Neural progenitor cell (in vitro differentiated cells): ENCODE results near the gene C16orf82. TPM values are rescaled to one million over a fixed set of nuclear protein-coding genes. Genes with fewer than 3 reads are reported as not detected.
"Not testable (repeated sequence)": the region's sequence is repeated elsewhere in the genome, so short reads cannot be mapped to it uniquely, and the experiment has no call there.

Experiments
- DNase-seq: peaks from one replicate; pipeline ENCODE4 v3.0.0-alpha.2; 2016; ENCODE audit warnings: low spot score
- H2AFZ ChIP-seq: fragments of 200-600 bp; sonication (generic); replicated peaks from 2 replicates; pipeline ENCODE4 v1.6.1; 2016; ENCODE audit warnings: antibody characterized with exemption
- H3F3A ChIP-seq: fragments of 200-600 bp; sonication (generic); 2 replicates; pipeline ENCODE4 v1.6.1; 2016; ENCODE audit warnings: antibody characterized with exemption, low read depth
- H3K27ac ChIP-seq: fragments of 200-600 bp; sonication (generic); 2 replicates; pipeline ENCODE4 v1.5.1; 2016; ENCODE audit warnings: mild to moderate bottlenecking
- H3K27me3 ChIP-seq: fragments of 200-600 bp; sonication (generic); 2 replicates; pipeline ENCODE4 v1.6.1; 2016; ENCODE audit warnings: mild to moderate bottlenecking, moderate library complexity
- H3K36me3 ChIP-seq: fragments of 200-600 bp; sonication (generic); 2 replicates; pipeline ENCODE4 v1.5.1; 2016
- H3K4me1 ChIP-seq: fragments of 200-600 bp; sonication (generic); 2 replicates; pipeline ENCODE4 v1.6.1; 2016; ENCODE audit warnings: mixed run types
- H3K4me2 ChIP-seq: fragments of 200-600 bp; sonication (generic); 2 replicates; pipeline ENCODE4 v1.6.1; 2016
- H3K4me3 ChIP-seq: fragments of 200-600 bp; sonication (generic); 2 replicates; pipeline ENCODE4 v1.5.1; 2016
- H3K79me2 ChIP-seq: fragments of 200-600 bp; sonication (generic); 2 replicates; pipeline ENCODE4 v1.6.1; 2016; ENCODE audit warnings: low read depth
- H3K9ac ChIP-seq: fragments of 200-600 bp; sonication (generic); 2 replicates; pipeline ENCODE4 v1.6.1; 2016
- H3K9me3 ChIP-seq: fragments of 200-600 bp; sonication (generic); 2 replicates; pipeline ENCODE4 v1.5.1; 2016; ENCODE audit warnings: low read depth
- H4K20me1 ChIP-seq: fragments of 200-600 bp; sonication (generic); 2 replicates; pipeline ENCODE4 v1.6.1; 2016; ENCODE audit warnings: low read depth
- H3K27ac Mint-ChIP-seq: 3 replicates; pipeline ENCODE4 v1.8.0; 2021; ENCODE audit warnings: mixed read lengths
- H3K27me3 Mint-ChIP-seq: 2 replicates; pipeline ENCODE4 v1.8.0; 2022; ENCODE audit warnings: low read depth, mild to moderate bottlenecking, inconsistent platforms, moderate library complexity, mixed read lengths; ENCODE audit not compliant: insufficient read depth
- H3K36me3 Mint-ChIP-seq: 3 replicates; pipeline ENCODE4 v1.8.0; 2021; ENCODE audit warnings: mixed read lengths
- H3K4me1 Mint-ChIP-seq: 3 replicates; pipeline ENCODE4 v1.8.0; 2021; ENCODE audit warnings: mixed read lengths
- H3K4me3 Mint-ChIP-seq: 3 replicates; pipeline ENCODE4 v1.8.0; 2021; ENCODE audit warnings: mild to moderate bottlenecking, moderate library complexity, mixed read lengths
- H3K9me3 Mint-ChIP-seq: 3 replicates; pipeline ENCODE4 v1.8.0; 2020; ENCODE audit warnings: mixed read lengths
- EZH2 ChIP-seq: fragments of 200-600 bp; sonication (generic); IDR thresholded peaks from 2 replicates; pipeline ENCODE4 v1.6.1; 2017; ENCODE audit warnings: antibody characterized with exemption, mild to moderate bottlenecking, moderate library complexity
- EZH2phosphoT487 ChIP-seq: fragments of 200-600 bp; sonication (generic); IDR thresholded peaks from 2 replicates; pipeline ENCODE4 v1.6.1; 2017; ENCODE audit warnings: antibody characterized with exemption
- total RNA-seq: library from RNA; depleted of rRNA; stranded (reverse); fragments of >200 nt; gene quantifications from 2 replicates; pipeline ENCODE4 v1.2.3, GENCODE V29; 2015; ENCODE audit warnings: low replicate concordance
- TF ChIP-seq, protein P1 (sequence below): fragments of 200-600 bp; sonication (generic); IDR thresholded peaks from 2 replicates; pipeline ENCODE4 v1.5.1; 2017; ENCODE audit warnings: antibody characterized with exemption, mild to moderate bottlenecking

The C16orf82 gene
- total RNA-seq, 1 donor from 2014 or later: 0.13 TPM

DNA sequence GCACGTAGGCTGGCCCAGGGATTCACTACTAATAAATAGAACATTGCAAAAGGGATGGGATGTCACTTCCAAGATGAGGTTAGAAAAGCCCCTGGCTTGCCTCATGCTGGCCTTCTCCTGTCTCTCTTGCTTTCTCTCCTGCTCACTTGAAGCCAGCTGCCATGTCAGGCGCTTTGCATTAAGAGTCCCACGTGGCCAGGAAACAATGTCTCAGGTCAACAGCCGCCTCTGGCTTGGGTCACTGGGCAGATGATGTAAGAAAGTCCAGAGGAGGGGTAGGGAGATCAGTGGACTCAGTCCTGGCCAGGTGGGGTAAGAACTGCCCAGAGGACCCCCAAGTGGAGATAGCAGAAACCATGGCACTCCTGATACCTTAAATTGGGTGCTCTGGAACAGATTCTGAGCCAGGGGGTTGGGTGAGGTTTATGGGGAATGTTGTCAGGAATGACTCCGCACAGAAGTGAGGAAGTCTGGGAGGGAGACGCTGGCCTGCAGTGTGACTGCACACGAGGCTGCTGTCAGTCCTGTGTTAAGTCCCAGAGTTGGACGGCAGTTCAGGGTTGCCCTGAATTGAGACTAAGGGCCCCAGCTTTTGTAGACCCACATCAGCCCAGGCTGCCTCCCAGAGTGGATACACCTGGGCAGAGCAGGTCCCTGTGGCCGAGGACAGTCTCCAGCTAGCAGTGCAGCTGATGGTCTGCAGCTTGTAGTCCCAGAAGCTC lies 17.7 kb downstream of the C16orf82 start:
- H4K20me1 ChIP-seq: no peaks in the 10 kb centered on the region
- H3K4me3 Mint-ChIP-seq: no peak overlapping the region
- no peaks in the 10 kb centered on the region for H3K27me3 ChIP-seq
- no peak overlapping the region for H3K9ac ChIP-seq
- peaks cover 31% of the 10 kb centered on the region for H3K4me1 Mint-ChIP-seq
- peak overlapping the region; percentile 46 for H3K27ac Mint-ChIP-seq
- no peak overlapping the region for H3K27ac ChIP-seq
- DNase-seq: no peak
- H3K9me3 ChIP-seq: no peaks in the 10 kb centered on the region
- H2AFZ ChIP-seq: peak overlapping the region; percentile 80
- peaks cover 10% of the 10 kb centered on the region for H3K27me3 Mint-ChIP-seq
- H3K4me2 ChIP-seq: peak overlapping the region; percentile 62
- H3K36me3 ChIP-seq: no peaks in the 10 kb centered on the region
- no peaks in the 10 kb centered on the region for H3F3A ChIP-seq
- H3K4me3 ChIP-seq: no peak overlapping the region
- H3K9me3 Mint-ChIP-seq: no peaks in the 10 kb centered on the region
- H3K4me1 ChIP-seq: peaks cover 16% of the 10 kb centered on the region
- no peaks in the 10 kb centered on the region for H3K36me3 Mint-ChIP-seq
- no peak for TF ChIP-seq EZH2phosphoT487
- TF ChIP-seq, protein P1, sequence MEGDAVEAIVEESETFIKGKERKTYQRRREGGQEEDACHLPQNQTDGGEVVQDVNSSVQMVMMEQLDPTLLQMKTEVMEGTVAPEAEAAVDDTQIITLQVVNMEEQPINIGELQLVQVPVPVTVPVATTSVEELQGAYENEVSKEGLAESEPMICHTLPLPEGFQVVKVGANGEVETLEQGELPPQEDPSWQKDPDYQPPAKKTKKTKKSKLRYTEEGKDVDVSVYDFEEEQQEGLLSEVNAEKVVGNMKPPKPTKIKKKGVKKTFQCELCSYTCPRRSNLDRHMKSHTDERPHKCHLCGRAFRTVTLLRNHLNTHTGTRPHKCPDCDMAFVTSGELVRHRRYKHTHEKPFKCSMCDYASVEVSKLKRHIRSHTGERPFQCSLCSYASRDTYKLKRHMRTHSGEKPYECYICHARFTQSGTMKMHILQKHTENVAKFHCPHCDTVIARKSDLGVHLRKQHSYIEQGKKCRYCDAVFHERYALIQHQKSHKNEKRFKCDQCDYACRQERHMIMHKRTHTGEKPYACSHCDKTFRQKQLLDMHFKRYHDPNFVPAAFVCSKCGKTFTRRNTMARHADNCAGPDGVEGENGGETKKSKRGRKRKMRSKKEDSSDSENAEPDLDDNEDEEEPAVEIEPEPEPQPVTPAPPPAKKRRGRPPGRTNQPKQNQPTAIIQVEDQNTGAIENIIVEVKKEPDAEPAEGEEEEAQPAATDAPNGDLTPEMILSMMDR: no peak
- TF ChIP-seq EZH2: no peak
- no peaks in the 10 kb centered on the region for H3K79me2 ChIP-seq

DNA sequence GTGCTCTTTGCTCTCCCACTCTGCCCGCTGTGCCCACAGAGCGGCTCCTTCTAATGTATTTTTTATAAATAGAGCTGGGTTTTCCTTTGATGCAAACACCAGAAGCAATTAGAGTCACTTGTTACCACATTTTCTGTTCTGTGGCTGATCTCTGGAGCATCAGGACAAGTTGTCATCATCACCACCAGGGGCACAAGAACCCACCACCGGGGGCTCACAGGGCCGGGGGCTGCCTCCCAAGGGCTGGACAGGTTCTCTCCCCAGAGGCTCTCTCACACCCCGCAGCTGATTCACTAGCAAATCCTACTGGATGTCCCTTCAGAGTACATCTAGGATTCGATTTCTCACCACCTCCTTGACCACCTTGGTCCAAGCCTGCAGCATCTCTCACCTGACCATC lies 18.5 kb downstream of the C16orf82 start:
- H3K4me1 ChIP-seq: peaks cover 16% of the 10 kb centered on the region
- no peak overlapping the region for H3K4me3 ChIP-seq
- H3K79me2 ChIP-seq: no peaks in the 10 kb centered on the region
- Mint-ChIP-seq H3K27me3 (peaks cover 12% of the 10 kb centered on the region), H3K9me3 (no peaks in the 10 kb centered on the region), H3K36me3 (no peaks in the 10 kb centered on the region), H3K27ac (no peak overlapping the region), H3K4me3 (no peak overlapping the region), H3K4me1 (peaks cover 31% of the 10 kb centered on the region)
- TF ChIP-seq, protein P1: peak; percentile 33
- no peak for TF ChIP-seq EZH2phosphoT487
- no peaks in the 10 kb centered on the region for H3K9me3 ChIP-seq
- peak; percentile 36 for DNase-seq
- no peak overlapping the region for H3K4me2 ChIP-seq
- H4K20me1 ChIP-seq: no peaks in the 10 kb centered on the region
- H3K9ac ChIP-seq: no peak overlapping the region
- H3F3A ChIP-seq: no peaks in the 10 kb centered on the region
- H3K36me3 ChIP-seq: no peaks in the 10 kb centered on the region
- no peak overlapping the region for H3K27ac ChIP-seq
- no peaks in the 10 kb centered on the region for H3K27me3 ChIP-seq
- H2AFZ ChIP-seq: peak overlapping the region; percentile 80

DNA sequence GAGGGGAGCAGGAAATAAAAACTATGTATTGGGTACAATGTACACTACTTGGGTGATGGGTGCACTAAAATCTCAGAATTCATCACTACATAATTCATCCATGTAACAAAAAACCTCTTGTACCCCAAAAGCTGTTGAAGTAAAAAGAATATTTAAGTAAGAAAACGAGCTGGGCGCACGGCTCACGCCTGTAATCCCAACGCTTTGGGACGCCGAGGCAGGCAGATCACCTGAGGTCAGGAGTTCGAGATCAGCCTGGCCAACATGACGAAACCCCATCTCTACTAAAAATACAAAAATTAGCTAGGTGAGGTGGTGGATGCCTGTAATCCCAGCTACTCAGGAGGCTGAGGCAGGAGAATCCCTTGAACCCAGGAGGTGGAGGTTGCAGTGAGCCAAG lies 19.3 kb downstream of the C16orf82 start:
- H3K27ac ChIP-seq, H3K36me3 Mint-ChIP-seq: not testable (repeated sequence)

DNA sequence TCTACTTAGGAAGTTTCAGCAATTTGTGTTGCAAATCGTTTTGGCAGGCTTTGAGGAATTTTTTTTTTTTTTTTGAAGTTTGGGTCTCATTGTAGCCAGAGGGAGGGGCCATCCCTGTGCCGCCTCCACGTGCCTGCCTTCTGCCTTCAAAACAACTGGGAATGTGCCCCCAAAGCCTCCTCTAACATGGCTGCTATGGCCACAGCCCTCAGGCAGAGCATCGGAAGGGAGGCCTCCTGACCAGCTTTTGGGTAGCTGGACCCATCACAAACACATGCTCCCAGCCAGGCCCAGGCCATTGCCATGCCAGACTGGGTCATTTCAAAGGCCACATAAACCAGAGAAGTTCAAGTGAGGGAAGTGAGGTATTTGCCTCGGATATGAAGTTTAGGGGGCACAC lies 21.5 kb downstream of the C16orf82 start:
- peaks cover 9% of the 10 kb centered on the region for H3K27me3 Mint-ChIP-seq
- no peaks in the 10 kb centered on the region for H3K9me3 Mint-ChIP-seq
- peaks cover 12% of the 10 kb centered on the region for H3K4me1 ChIP-seq
- peaks cover 18% of the 10 kb centered on the region for H3K4me1 Mint-ChIP-seq
- no peaks in the 10 kb centered on the region for H3F3A ChIP-seq
- H4K20me1 ChIP-seq: no peaks in the 10 kb centered on the region
- no peak overlapping the region for H3K4me3 Mint-ChIP-seq
- H3K4me3 ChIP-seq: no peak overlapping the region
- no peaks in the 10 kb centered on the region for H3K27me3 ChIP-seq
- no peak overlapping the region for H2AFZ ChIP-seq
- no peak overlapping the region for H3K9ac ChIP-seq
- no peak overlapping the region for H3K4me2 ChIP-seq
- no peaks in the 10 kb centered on the region for H3K9me3 ChIP-seq
- H3K79me2 ChIP-seq: no peaks in the 10 kb centered on the region
- H3K36me3 Mint-ChIP-seq: no peaks in the 10 kb centered on the region
- TF ChIP-seq, protein P1: no peak
- TF ChIP-seq EZH2: no peak
- TF ChIP-seq EZH2phosphoT487: no peak
- no peak overlapping the region for H3K27ac ChIP-seq
- H3K27ac Mint-ChIP-seq: no peak overlapping the region
- H3K36me3 ChIP-seq: no peaks in the 10 kb centered on the region
- no peak for DNase-seq

More for the DNA sequence above, 19.3 kb downstream of the C16orf82 start:
- H3K9me3 ChIP-seq, H3K36me3 ChIP-seq, H3F3A ChIP-seq, H3K27me3 Mint-ChIP-seq, H2AFZ ChIP-seq, H3K4me2 ChIP-seq, H3K4me3 Mint-ChIP-seq, H4K20me1 ChIP-seq, H3K9ac ChIP-seq, H3K9me3 Mint-ChIP-seq, H3K4me3 ChIP-seq, DNase-seq, H3K79me2 ChIP-seq, H3K27me3 ChIP-seq, H3K27ac Mint-ChIP-seq: not testable (repeated sequence)
- H3K4me1 Mint-ChIP-seq: peaks cover 28% of the 10 kb centered on the region
- peaks cover 15% of the 10 kb centered on the region for H3K4me1 ChIP-seq
